Camera-type eye (tissue), 1 donor: ENCODE measurements around the gene FBXO17. TPM values are rescaled to one million over a fixed set of nuclear protein-coding genes. Genes with fewer than 3 reads are reported as not detected.

ENCODE experiments used
- total RNA-seq: library from RNA; depleted of rRNA; stranded (reverse); fragments of >200 nt; gene quantifications from one replicate; pipeline ENCODE4 v1.2.3, GENCODE V29; 2014

FBXO17 gene, protein sequence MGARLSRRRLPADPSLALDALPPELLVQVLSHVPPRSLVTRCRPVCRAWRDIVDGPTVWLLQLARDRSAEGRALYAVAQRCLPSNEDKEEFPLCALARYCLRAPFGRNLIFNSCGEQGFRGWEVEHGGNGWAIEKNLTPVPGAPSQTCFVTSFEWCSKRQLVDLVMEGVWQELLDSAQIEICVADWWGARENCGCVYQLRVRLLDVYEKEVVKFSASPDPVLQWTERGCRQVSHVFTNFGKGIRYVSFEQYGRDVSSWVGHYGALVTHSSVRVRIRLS
- total RNA-seq, result 25.0 TPM

DNA sequence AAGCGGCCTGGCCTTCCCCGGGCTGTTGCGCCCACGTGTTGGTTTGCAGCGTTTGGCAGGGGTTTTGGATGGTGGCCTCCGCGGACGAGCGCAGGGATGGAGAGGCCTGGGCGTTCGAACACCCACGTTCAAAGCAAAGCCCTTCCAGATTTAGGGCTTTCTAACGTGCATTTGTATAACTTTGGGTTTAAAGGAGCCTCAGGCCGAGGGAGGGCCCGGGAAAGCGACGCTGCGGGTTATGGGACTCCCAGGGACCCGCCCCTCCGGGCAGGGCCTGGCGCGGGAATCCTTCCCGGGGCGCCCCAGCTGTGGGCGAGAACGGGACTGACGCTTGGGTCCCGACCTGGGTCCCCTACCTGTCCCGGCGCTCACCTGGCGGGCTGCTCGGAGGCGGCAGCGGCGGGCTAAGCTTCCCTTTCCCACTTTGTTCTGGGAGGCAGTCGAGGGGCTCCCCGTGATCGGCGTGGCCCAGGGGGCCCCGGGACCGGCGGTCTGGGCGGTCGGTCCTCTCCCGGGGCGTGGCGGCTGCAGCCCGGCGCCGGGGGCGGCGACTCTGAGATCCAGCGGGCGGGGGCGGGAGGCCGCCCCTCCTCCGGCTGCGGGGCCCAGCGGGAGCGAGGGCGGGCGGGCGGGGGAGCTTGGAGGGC is at the start of gene FBXO17:
TSS of gene FBXO17 (minus strand) at position 529 of the 647 bp plus-strand sequence. CDS start 25,423 bp downstream, outside the sequence.

DNA sequence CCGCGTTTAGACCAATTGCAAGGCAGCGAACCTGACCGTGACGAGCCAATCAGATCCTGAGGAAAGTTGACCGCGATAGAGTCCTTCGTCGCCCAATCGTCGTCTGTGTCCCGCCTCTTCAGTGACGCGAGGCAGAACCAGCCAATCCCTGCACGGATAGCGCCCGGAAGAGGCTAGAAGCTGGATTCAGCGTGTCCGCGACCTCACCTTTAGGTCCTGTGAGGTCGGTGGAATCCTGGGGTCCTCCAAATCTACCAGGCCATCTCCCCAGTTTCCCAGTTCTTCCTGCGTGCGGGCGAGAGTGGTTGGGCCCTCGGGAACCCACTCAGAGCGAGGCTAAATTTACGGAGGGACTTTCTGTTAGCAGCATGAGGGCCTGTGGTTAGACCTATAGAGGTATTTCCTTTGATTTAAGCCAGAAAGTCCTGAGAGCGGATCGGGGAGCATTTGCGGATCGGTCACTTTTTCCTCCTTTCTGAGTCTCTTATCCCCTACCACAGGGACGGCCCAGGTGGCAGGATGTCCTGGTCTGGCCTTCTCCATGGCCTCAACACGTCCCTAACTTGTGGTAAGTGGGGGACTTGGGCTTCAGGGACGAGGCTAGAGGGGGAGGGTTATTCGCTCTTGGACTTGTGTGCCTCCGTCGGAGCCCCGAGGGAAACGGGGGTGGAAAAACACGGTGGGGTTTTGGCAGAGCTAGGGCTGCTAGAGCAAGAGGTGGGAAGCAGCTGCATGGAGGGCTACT is 44.6 kb downstream of the FBXO17 start, which contains the start of gene MRPS12:
TSS of gene MRPS12 (plus strand) at position 169 of the 745 bp plus-strand sequence. CDS start at position 520, 351 bp downstream.

DNA sequence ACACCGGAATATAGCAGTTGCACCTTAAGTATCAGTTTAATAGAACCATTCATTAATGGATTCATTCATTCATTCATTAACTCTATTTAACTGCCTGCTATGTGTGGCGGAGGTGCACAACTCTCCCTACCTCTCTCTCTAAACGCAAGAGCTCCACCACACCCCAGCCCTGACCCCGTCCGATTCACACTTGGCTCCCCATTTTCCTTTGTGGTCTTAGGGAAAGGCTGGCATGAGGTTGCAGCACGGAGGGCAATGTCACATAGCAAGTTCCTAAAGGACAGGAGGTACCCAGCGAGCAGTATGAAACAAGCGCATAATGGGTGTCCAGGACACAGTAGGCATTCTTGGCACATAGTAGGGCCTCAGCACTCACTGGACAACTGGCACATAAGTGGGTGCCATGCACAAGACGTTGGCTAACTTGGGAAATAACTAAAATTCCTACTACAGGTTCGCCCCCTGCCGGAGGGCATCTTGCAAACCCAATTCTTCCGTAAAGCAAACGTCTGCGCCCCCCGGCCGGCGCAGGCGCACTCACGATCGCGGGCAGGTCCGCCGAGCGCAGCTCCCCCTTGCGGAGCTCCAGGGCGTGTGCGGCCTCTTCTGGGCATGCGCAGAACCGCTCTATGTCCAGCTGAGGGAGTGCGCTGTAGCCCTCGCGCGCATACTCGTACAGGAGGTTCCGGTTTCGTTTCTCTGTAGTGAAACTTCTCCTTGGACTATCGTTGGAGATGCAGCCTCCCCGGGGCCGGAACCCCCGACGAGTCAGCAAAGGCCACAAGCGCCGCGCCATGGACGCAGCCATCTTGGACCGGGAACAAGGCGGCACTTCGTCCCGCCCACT is 45.4 kb downstream of the FBXO17 start, which contains the start of gene SARS2:
TSS of gene SARS2 (minus strand) at position 835 of the 847 bp plus-strand sequence. CDS start at position 808, 27 bp downstream.

GRCh38 chr19:38899447-38900201 is 75.9 kb downstream of the FBXO17 start, which contains the start of the genes NFKBIB and SIRT2:
NFKBIB (plus strand) TSS chr19:38899969; CDS start chr19:38900033, 64 bp downstream.
SIRT2 (minus strand) TSS chr19:38899618; CDS start chr19:38899521, 97 bp downstream.

Other genes with a start within 250 kb of the FBXO17 start
- gene CAPN12, start 231.3 kb downstream of the FBXO17 start, total RNA-seq, result 0.38 TPM
- gene LGALS7, start 202.2 kb downstream of the FBXO17 start, total RNA-seq, result not detected
- gene LGALS7B, start 186.5 kb downstream of the FBXO17 start, total RNA-seq, result 2.1 TPM
- 0.55 TPM for gene LGALS4, start 162.8 kb downstream of the FBXO17 start, total RNA-seq
- 40.1 TPM for gene ECH1, start 143.9 kb downstream of the FBXO17 start, total RNA-seq
- gene HNRNPL, start 125.8 kb downstream of the FBXO17 start, total RNA-seq, result 278 TPM
- 3.3 TPM for gene RINL, start 97.5 kb downstream of the FBXO17 start, total RNA-seq
- 57.0 TPM for gene SIRT2, start 76.1 kb downstream of the FBXO17 start, total RNA-seq
- gene NFKBIB, start 75.8 kb downstream of the FBXO17 start, total RNA-seq, result 9.3 TPM
- gene CCER2, start 63.6 kb downstream of the FBXO17 start, total RNA-seq, result 1.6 TPM
- gene SARS2, start 45.0 kb downstream of the FBXO17 start, total RNA-seq, result 20.2 TPM
- 16.3 TPM for gene MRPS12, start 44.8 kb downstream of the FBXO17 start, total RNA-seq
- gene FBXO27, start 56.8 kb upstream of the FBXO17 start, total RNA-seq, result 9.3 TPM
- not detected for gene ACP7, start 108.6 kb upstream of the FBXO17 start, total RNA-seq
- gene PAK4, start 150.0 kb upstream of the FBXO17 start, total RNA-seq, result 31.8 TPM
- 20.0 TPM for gene NCCRP1, start 221.2 kb upstream of the FBXO17 start, total RNA-seq
- not detected for gene SYCN, start 228.5 kb upstream of the FBXO17 start, total RNA-seq